ENCODE measurements around the gene ACTG1.
A peak's percentile ranks its signal among the peaks of the same experiment; 100 is the strongest.

ACTG1 gene

GRCh38 chr17:81464586-81464985 is 48.0 kb downstream of the ACTG1 start:
- no peak for DNase-seq (ENCODE audit: low read depth, low spot score)

- DNase-seq (ENCODE audit: low read depth, low spot score): no peak
These were observed 49.1 kb downstream of the ACTG1 start for GRCh38 chr17:81463506-81463905.

- DNase-seq (ENCODE audit: low read depth, low spot score): no peak
These were observed 50.0 kb downstream of the ACTG1 start for GRCh38 chr17:81462506-81463125.

- DNase-seq (ENCODE audit: low read depth, low spot score): no peak
These were observed 50.7 kb downstream of the ACTG1 start for GRCh38 chr17:81461607-81462500.

- DNase-seq (ENCODE audit: low read depth, low spot score): peak; percentile 56
These were observed 51.6 kb downstream of the ACTG1 start for GRCh38 chr17:81460856-81461460.

Data from ELF-1 (cell line).